HEK293 (cell line): ENCODE data around the gene SEPTIN5.

Experiments
- CTCF ChIA-PET: fragments of 350-600 bp; formaldehyde crosslinking; extraction: SDS; loops from one replicate; lab custom pipeline; 2021; ENCODE audit warnings: antibody characterized with exemption; lab: Yijun Ruan, JAX
- POLR2A ChIA-PET: fragments of 300-600 bp; formaldehyde crosslinking; extraction: SDS; loops from one replicate; lab custom pipeline; 2020; ENCODE audit warnings: antibody characterized with exemption, inconsistent platforms; lab: Yijun Ruan, JAX
- H3K27ac ChIP-seq: fragments of 200-500 bp; sonication (Bioruptor generic); 2 replicates; pipeline ENCODE4 v1.5.1; 2014; ENCODE audit warnings: low read depth, low read length, control low read depth, inconsistent platforms; ENCODE audit errors: extremely low read depth
- H3K36me3 ChIP-seq, 2 experiments: fragments of 200-500 bp in 1 of 2; sonication (Bioruptor generic) in 1 of 2; 1 replicate in 1 of 2; 2 replicates in 1 of 2; pipeline ENCODE4 v1.5.1; 2014 to 2017; ENCODE audit warnings: inconsistent platforms in 2 of 2, low read length in 2 of 2; ENCODE audit not compliant: control insufficient read depth in 2 of 2, insufficient read depth in 1 of 2
- H3K4me1 ChIP-seq: fragments of 200-500 bp; sonication (Bioruptor generic); 2 replicates; pipeline ENCODE4 v1.5.1; 2014; ENCODE audit warnings: mild to moderate bottlenecking, low read length, inconsistent platforms; ENCODE audit not compliant: control insufficient read depth, insufficient read depth
- H3K4me3 ChIP-seq: 2 replicates; pipeline ENCODE4 v1.5.1; 2011; ENCODE audit warnings: low read depth, mild to moderate bottlenecking, control low read depth, low read length, moderate library complexity
- H3K9me3 ChIP-seq: fragments of 200-500 bp; sonication (Bioruptor generic); 2 replicates; pipeline ENCODE4 v1.5.1; 2014; ENCODE audit warnings: low read depth, low read length, inconsistent platforms; ENCODE audit not compliant: control insufficient read depth, insufficient read depth
- BCL11B ChIP-seq: fragments of 450-650 bp; formaldehyde crosslinking; IDR thresholded peaks from 2 replicates; pipeline ENCODE4 v1.5.1; 2016; ENCODE audit warnings: low read depth, missing biosample characterization, missing genetic modification characterization
- EGR2 ChIP-seq: fragments of 450-650 bp; formaldehyde crosslinking; IDR thresholded peaks from 2 replicates; pipeline ENCODE4 v1.5.1; 2016; ENCODE audit warnings: low read depth, missing biosample characterization, missing genetic modification characterization
- HOXC10 ChIP-seq: sonication (generic); formaldehyde crosslinking; IDR thresholded peaks from 2 replicates; pipeline ENCODE4 v1.8.1; 2023; ENCODE audit warnings: mild to moderate bottlenecking, missing genetic modification reagents
- PRDM2 ChIP-seq: fragments of 450-650 bp; formaldehyde crosslinking; IDR thresholded peaks from 2 replicates; pipeline ENCODE4 v1.5.1; 2016; ENCODE audit warnings: missing biosample characterization, missing genetic modification characterization, borderline replicate concordance
- ZBTB17 ChIP-seq: fragments of 450-650 bp; formaldehyde crosslinking; IDR thresholded peaks from 2 replicates; pipeline ENCODE4 v1.5.1; 2016; ENCODE audit warnings: missing biosample characterization, missing genetic modification characterization
- ZBTB20 ChIP-seq: fragments of 450-650 bp; formaldehyde crosslinking; IDR thresholded peaks from 2 replicates; pipeline ENCODE4 v1.5.1; 2016; ENCODE audit warnings: missing biosample characterization, missing genetic modification characterization
- ZNF148 ChIP-seq: fragments of 450-650 bp; formaldehyde crosslinking; IDR thresholded peaks from 2 replicates; pipeline ENCODE4 v1.5.0; 2017; ENCODE audit warnings: missing biosample characterization, missing genetic modification characterization, borderline replicate concordance
- ZNF2 ChIP-seq: fragments of 450-650 bp; formaldehyde crosslinking; IDR thresholded peaks from 2 replicates; pipeline ENCODE4 v1.5.1; 2016; ENCODE audit warnings: missing biosample characterization, missing genetic modification characterization
- ZNF221 ChIP-seq: fragments of 450-650 bp; formaldehyde crosslinking; IDR thresholded peaks from 2 replicates; pipeline ENCODE4 v1.5.1; 2017; ENCODE audit warnings: missing biosample characterization, missing genetic modification characterization, borderline replicate concordance
- ZNF341 ChIP-seq: fragments of 450-650 bp; formaldehyde crosslinking; IDR thresholded peaks from 2 replicates; pipeline ENCODE4; 2016; ENCODE audit warnings: low read depth, missing biosample characterization, missing genetic modification characterization
- ZNF704 ChIP-seq: fragments of 450-650 bp; formaldehyde crosslinking; IDR thresholded peaks from 2 replicates; pipeline ENCODE4 v1.5.1; 2016; ENCODE audit warnings: missing biosample characterization, missing genetic modification characterization
- ZNF785 ChIP-seq: fragments of 450-650 bp; formaldehyde crosslinking; IDR thresholded peaks from 2 replicates; pipeline ENCODE4 v1.5.1; 2016; ENCODE audit warnings: missing biosample characterization, missing genetic modification characterization
- ZSCAN16 ChIP-seq: fragments of 450-650 bp; formaldehyde crosslinking; IDR thresholded peaks from 2 replicates; pipeline ENCODE4 v1.5.1; 2016; ENCODE audit warnings: missing biosample characterization, missing genetic modification characterization

Gene SEPTIN5

GRCh38 chr22:19674129-19674928 lies 40.0 kb upstream of the SEPTIN5 start:
- no peaks in the 10 kb centered on the region for H3K36me3 ChIP-seq
- H3K4me3 ChIP-seq: no peak overlapping the region
- TF ChIP-seq HOXC10 (CRISPR knock-in tag) (no peak), ZNF148 (tag by site-specific recombination) (no peak), ZNF341 (no peak), EGR2 (tag by site-specific recombination) (no peak), ZSCAN16 (tag by site-specific recombination) (no peak), PRDM2 (tag by site-specific recombination) (no peak)
- H3K9me3 ChIP-seq: no peaks in the 10 kb centered on the region
- no peak overlapping the region for H3K27ac ChIP-seq
- H3K4me1 ChIP-seq: no peaks in the 10 kb centered on the region
- ChIA-PET POLR2A (no interaction called here), CTCF (interaction anchor here (0.6 to 0.8 kb wide), 3 partner anchors 10 to 42 kb away, joined by 3 to 4 read pairs (median 3); no protein-coding TSS in a partner anchor)

GRCh38 chr22:19674929-19675253 lies 39.4 kb upstream of the SEPTIN5 start:
- Histone ChIP-seq H3K4me1 (no peaks in the 10 kb centered on the region), H3K36me3 (no peaks in the 10 kb centered on the region), H3K27ac (no peak overlapping the region), H3K9me3 (no peaks in the 10 kb centered on the region), H3K4me3 (no peak overlapping the region)
- ChIA-PET CTCF (interaction anchor here (0.6 to 1.2 kb wide), 4 partner anchors 10 to 235 kb away, joined by 3 to 4 read pairs (median 3); no protein-coding TSS in a partner anchor), POLR2A (no interaction called here)
- TF ChIP-seq ZNF704 (tag by site-specific recombination): no peak
- TF ChIP-seq ZNF221 (tag by site-specific recombination): no peak
- no peak for TF ChIP-seq ZNF785 (tag by site-specific recombination)
- TF ChIP-seq ZBTB20 (tag by site-specific recombination): no peak
- no peak for TF ChIP-seq EGR2 (tag by site-specific recombination)
- no peak for TF ChIP-seq BCL11B (tag by site-specific recombination)
- TF ChIP-seq ZNF2: no peak
- no peak for TF ChIP-seq ZBTB17 (tag by site-specific recombination)
